ENCODE measurements around the gene FZD4. TPM values are rescaled to one million over a fixed set of nuclear protein-coding genes. Genes with fewer than 3 reads are reported as not detected.
"Not testable (repeated sequence)": the region's sequence is repeated elsewhere in the genome, so short reads cannot be mapped to it uniquely, and the experiment has no call there.

FZD4 gene
- total RNA-seq, 1 donor from 2014 or later: 295 TPM

DNA sequence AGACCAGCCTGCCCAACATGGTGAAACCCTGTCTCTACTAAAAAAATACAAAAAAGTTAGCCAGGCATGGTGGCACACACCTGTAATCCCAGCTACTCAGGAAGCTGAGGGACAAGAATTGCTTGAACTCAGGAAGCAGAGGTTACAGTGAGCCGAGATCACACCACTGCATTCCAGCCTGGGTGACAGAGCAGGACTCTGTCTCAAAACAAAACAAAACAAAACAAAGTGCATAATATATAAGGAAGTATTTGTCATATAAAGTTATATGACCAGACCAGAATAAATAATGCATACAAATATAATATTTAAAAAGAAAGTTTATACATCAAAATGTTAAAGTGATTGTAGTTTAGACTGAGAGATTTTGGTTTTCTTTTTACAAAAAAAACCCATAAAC is 39.3 kb downstream of the FZD4 start:
- not testable (repeated sequence) for DNase-seq (ENCODE audit: low spot score)

DNA sequence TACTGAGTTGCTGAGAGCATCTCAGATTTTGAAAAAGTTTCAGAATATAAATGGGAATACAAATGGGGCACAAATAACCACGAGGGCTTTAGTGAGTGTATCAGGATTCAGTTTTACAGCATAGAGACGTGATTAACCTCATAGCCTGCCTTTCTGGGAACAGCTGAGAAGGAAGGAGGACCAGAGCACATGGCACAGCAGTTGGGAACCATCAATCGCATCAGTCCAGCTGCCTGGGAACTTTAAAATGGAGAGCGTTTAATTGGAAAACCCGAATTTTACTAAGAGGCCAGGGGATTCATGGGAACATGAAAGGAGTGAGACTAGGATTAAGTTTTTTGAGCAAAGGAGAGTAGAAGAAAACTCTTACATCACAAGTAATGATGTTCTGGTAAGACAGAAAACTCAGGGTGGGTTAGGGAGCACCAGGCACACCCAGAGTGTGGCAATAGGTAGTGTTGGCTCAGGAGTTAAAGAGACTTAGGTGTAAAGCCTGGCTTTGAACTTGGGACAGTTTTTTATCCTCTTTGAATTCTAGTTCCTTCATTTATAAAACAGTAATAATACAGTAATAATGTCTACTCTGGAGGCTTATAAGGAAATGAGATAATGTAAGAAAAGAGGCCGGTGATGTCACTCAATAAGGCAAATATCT is 40.2 kb downstream of the FZD4 start:
- no peak for DNase-seq (ENCODE audit: low spot score)

DNA sequence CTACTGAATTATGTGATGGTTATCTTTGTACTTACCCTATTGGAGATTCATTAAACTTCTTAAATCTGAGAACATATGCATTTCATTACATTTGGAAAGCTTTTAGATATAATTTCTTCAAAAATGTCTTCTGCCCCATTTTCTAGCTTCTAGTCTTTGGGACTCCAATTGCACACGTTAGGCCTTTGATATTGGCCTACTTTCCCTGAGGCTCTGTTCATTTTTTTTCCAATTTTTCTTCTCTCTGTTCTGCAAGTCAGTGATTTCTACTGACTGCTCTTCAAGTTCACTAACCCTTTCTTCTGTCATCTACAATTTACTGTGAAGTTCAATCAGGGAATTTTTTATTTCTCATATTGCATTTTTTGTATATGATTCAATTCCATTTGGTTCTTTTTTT is 43.0 kb downstream of the FZD4 start:
- DNase-seq (ENCODE audit: low spot score): no peak

DNA sequence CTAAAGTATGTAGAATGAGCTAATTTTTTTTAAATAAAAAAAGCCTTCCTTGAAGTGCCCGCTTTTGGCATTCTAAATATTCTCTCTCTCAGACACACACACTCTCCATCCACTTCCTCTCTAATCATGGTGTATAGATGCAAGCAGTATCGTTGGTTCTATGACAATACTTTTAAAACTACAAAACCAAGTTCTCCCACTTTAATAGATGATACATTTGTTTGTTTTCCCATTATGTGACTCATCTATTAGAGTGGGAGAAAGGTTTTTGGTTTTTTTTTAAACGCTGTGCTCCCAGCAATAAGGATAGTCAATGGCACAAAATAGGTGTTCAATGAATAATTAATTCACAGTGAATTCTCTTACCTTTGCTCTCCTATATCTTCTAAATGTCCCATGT is 44.6 kb downstream of the FZD4 start:
- DNase-seq (ENCODE audit: low spot score): no peak

DNA sequence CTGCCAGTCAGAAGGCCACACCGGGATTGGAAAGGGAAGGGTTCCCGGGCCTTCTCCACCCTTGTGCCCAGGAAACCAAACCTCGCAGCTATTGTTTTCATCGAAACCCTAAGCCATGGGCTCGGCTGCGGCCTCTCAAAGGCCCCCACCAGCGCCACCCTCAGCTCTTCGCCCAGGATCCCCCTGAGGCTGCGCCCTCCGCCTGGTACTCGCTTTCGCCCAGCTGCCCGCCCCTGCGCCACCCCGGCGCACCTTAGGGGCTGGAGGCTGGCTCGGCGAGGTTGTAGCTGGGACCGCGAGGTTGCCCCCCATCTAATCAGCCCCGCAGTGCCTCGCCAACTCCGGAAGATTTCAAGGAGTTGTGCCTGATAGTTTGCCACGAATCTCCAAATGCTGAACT is 49.0 kb downstream of the FZD4 start:
- no peak for DNase-seq (ENCODE audit: low spot score)

DNA sequence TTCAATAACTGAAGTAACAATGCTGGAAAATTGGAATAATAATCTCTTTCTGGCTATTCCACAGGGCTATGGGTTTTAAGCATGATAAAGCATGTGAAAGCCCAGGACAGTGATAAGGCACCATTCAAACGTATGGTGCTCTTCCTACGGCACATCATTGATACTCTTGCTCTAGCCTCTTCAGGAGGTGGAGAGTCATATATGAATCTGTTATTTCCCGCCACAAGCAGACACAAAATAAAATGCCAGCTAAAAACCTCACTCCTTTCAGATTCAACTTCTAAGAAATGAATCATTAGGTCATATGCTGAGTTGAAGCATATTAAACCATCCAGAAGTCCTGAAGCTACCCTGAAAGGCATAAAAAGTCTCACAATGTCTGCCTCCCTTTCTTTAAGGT is 49.9 kb downstream of the FZD4 start:
- no peak for DNase-seq (ENCODE audit: low spot score)

DNA sequence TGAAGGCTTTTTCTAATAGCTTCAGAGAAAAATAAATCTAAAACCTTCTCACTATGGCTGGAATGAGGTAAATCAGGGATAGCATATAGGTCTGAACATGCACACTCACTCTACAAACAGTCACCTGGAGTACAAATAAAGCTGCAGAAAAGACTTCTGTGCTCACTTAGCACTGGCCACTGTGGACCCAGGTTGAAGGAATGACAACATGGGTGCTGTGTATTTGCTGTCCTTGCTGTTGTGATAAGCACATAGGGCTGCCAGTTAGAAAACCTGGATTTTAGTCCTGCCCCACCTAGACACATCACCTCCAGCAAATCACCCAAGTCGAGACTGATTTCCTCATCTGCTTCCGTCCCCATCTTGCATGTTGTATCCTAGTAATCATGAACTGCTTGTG is 51.2 kb downstream of the FZD4 start:
- DNase-seq (ENCODE audit: low spot score): no peak

DNA sequence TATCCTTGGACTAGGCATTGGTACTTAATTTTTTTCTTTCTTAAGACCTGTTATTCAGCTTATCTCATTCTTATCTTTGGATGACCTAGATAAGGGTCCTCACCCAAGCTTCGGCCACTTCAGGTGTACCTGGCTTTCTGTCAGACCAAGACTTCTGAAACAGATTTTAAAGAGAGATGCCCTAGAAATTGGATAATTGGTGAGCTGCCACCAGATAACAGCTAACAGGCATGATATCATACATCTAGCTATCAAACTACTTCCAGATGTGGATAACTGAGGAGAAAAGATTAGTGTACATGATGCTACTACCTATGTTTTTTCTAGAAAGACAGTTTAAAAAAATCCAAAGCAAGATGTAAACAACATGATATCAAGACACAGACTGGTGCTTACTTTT is 52.9 kb downstream of the FZD4 start:
- no peak for DNase-seq (ENCODE audit: low spot score)

DNA sequence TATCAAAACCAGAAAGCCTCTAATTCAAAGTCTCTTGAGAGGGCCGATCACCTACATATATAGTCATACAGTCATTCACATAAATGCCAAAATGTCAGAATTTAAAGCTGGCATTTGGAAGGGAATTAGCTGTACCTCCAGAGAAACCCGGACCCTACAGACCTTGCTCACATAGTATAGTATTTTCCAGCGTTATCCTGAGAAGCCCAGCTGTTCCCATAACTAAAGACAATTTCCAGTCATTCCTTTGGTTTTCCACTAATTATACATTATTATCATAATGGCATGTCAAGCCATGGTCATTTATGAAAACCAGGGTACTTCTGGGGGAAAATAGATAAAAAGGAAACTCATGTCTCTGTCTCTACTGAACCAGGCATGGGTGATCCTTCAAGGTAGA is 53.6 kb downstream of the FZD4 start:
- DNase-seq (ENCODE audit: low spot score): no peak

DNA sequence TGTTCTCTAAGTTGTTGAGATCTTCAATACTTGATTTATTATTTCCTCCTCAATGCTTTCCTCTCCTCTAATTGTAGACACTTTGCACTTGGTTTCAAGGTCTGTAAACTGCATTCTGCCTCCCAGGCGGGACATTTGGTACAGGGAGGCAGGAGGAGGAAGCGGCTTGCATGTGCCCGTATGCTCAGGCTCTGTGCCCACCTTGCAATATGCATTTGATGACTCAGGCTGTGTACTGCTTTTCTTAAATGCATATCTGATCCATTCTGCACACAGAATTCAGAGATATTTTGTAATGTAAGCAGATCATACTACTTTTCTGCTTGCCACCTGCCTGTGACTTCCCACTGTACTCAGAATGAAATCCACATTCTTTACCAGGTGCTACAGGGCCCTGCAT is 55.0 kb downstream of the FZD4 start:
- DNase-seq (ENCODE audit: low spot score): no peak

DNA sequence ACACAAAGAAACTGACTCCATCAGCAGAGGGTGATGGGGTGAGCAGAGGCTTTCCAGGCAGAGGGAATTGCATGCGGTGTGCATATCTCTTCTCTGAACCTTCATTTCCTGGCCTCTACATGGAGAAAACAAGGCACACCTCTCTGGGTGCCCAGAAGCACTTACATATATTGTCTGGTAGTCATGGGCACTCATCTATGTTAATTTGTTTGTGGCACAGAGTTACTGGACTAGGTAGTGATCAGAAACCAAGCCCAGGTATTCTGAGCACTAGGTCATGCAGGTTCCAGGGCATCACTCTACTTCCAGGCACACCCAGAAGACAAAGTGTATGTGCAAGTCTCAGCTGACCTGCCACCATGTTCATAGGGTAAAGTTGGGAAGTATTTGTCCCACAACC is 56.5 kb downstream of the FZD4 start:
- no peak for DNase-seq (ENCODE audit: low spot score)

DNA sequence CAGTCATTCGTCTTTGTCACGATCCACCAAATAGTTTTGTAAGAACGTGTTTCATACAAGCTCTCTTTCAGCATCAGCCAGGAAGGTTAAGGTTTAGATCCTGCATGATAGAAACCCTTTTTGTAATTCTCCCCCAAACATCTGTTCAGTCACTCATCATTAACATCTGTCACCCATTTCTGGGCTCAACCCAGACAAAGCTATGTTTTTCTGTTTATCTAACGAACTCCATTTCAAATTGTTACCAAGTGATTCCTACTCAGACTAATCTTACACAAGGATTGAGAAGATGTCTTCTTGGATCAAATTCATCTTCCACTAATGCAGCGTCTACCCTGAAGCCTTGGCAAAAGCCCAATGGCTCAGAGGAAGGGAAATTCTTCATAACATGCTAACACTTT is 58.8 kb downstream of the FZD4 start:
- DNase-seq (ENCODE audit: low spot score): no peak

Other genes with a start within 250 kb of the FZD4 start
- 66.5 TPM for gene PRSS23, start 154.9 kb downstream of the FZD4 start, total RNA-seq
- gene TMEM135, start 82.5 kb upstream of the FZD4 start, total RNA-seq: 64.3 TPM